Esophagus muscularis mucosa (tissue), 4 donors: ENCODE results near the gene CENPB. TPM values are rescaled to one million over a fixed set of nuclear protein-coding genes. Genes with fewer than 3 reads are reported as not detected.
A peak's percentile ranks its signal among the peaks of the same experiment; 100 is the strongest.

ENCODE experiments used
- DNase-seq: peaks from one replicate; pipeline ENCODE4 v3.0.0-alpha.2; 2017; ENCODE audit errors: extremely low spot score
- H3K27ac ChIP-seq, 4 donors: fragments of 200-600 bp; sonication (generic); replicated peaks in 1 of 4; 1 replicate in 3 of 4; 2 replicates in 1 of 4; pipeline ENCODE4 v1.5.1; 2016 to 2019; ENCODE audit warnings: mild to moderate bottlenecking in 1 of 4
- H3K27me3 ChIP-seq, 4 donors: fragments of 200-600 bp; sonication (generic); one replicate each; pipeline versions ENCODE4 v1.5.1 to v1.6.0; 2016 to 2019
- H3K36me3 ChIP-seq, 4 donors: fragments of 200-600 bp; sonication (generic); one replicate each; pipeline ENCODE4 v1.5.1; 2016 to 2019
- H3K4me1 ChIP-seq, 4 donors: fragments of 200-600 bp; sonication (generic); one replicate each; pipeline ENCODE4 v1.5.1; 2016 to 2019
- H3K4me3 ChIP-seq, 4 donors: fragments of 200-600 bp; sonication (generic); 1 replicate in 2 of 4; 2 replicates in 2 of 4; pipeline ENCODE4 v1.5.1; 2016 to 2019; ENCODE audit warnings: mild to moderate bottlenecking in 4 of 4, moderate library complexity in 1 of 4
- H3K9me3 ChIP-seq, 4 donors: fragments of 200-600 bp; sonication (generic); 1 replicate in 3 of 4; 2 replicates in 1 of 4; pipeline ENCODE4 v1.5.1; 2016 to 2019
- EP300 ChIP-seq: sonication (generic); formaldehyde crosslinking; IDR thresholded peaks from one replicate; pipeline ENCODE4 v1.6.1; 2017; ENCODE audit warnings: antibody characterized with exemption
- POLR2A ChIP-seq: fragments of 450-650 bp; IDR thresholded peaks from one replicate; pipeline ENCODE4 v1.6.1; 2017; ENCODE audit warnings: antibody characterized with exemption, moderate library complexity, mild to moderate bottlenecking, low read depth
- POLR2AphosphoS5 ChIP-seq, 2 donors: sonication (generic); formaldehyde crosslinking; IDR thresholded peaks; one replicate each; pipeline ENCODE4 v1.6.1; 2017; ENCODE audit warnings: antibody characterized with exemption in 2 of 2
- WGBS: methylation state at CpG from one replicate; pipeline ENCODE4 v1.1.5; 2018; 5-methylcytosine and 5-hydroxymethylcytosine counted together
- intact Hi-C: fragments of 100-400 bp; cut with DNase I; formaldehyde crosslinking; loops from one replicate; pipeline ENCODE4 v1.15.1; 2023
- total RNA-seq, 4 donors: library from RNA; depleted of rRNA; stranded (reverse); fragments of >200 nt; gene quantifications; one replicate each; pipeline versions ENCODE4 v1.1.0 to v1.2.1, GENCODE V29; 2016
- TF ChIP-seq, protein P1 (sequence below), 3 experiments: fragments of 200-600 bp in 2 of 3; fragments of 450-650 bp in 1 of 3; sonication (generic) in 2 of 3; IDR thresholded peaks; one replicate each; pipeline ENCODE4 v1.5.1; 2017 to 2019; ENCODE audit warnings: antibody characterized with exemption in 3 of 3, mild to moderate bottlenecking in 2 of 3, moderate library complexity in 1 of 3

Gene CENPB
- total RNA-seq, 4 donors from 2014 or later: 131 to 225 (median 199) TPM

DNA sequence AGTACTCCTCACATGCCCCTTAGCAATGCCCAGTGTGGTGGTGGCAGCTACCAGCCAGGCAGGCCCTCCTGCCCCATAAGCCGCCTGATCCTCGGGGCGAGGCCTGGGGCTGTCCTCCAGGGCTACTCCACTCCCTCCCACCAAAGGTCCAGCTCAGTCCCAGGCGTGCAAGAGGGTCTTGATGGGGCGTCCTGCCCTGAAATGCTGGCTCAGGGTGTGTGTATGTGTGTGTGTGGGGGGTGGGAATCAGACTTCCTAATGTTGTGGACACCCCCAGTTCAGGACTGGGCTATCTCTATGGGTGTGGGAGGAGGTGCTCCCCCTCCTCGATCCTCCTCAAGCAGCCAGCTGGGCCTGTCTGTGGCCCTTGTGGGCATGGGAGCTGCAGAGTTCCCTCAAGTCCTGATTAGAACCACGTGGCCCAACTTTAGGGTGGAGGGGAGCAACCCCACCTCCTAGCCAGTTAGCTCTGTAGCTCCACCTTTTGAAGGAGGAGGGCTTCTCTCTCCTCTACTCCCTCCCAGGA, 46.6 kb downstream of the CENPB start:
- peaks cover 0 to 6% (median 0%) of the 10 kb centered on the region in 4 donors for H3K27me3 ChIP-seq
- H3K9me3 ChIP-seq: no peaks in the 10 kb centered on the region
- H3K27ac ChIP-seq: peak overlapping the region in 3 of 4 donors; percentile 61 to 73 (median 63)
- H3K36me3 ChIP-seq: peaks cover 0 to 64% (median 2%) of the 10 kb centered on the region in 4 donors
- intact Hi-C loops: no loop called here
- H3K4me1 ChIP-seq: peaks cover 29 to 51% (median 41%) of the 10 kb centered on the region in 4 donors
- H3K4me3 ChIP-seq: no peak overlapping the region
- 59% methylated on average over 4 of the region's 7 CpGs for WGBS
- TF ChIP-seq, protein P1, sequence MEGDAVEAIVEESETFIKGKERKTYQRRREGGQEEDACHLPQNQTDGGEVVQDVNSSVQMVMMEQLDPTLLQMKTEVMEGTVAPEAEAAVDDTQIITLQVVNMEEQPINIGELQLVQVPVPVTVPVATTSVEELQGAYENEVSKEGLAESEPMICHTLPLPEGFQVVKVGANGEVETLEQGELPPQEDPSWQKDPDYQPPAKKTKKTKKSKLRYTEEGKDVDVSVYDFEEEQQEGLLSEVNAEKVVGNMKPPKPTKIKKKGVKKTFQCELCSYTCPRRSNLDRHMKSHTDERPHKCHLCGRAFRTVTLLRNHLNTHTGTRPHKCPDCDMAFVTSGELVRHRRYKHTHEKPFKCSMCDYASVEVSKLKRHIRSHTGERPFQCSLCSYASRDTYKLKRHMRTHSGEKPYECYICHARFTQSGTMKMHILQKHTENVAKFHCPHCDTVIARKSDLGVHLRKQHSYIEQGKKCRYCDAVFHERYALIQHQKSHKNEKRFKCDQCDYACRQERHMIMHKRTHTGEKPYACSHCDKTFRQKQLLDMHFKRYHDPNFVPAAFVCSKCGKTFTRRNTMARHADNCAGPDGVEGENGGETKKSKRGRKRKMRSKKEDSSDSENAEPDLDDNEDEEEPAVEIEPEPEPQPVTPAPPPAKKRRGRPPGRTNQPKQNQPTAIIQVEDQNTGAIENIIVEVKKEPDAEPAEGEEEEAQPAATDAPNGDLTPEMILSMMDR (IDR thresholded peaks at IDR 0.05): no peak
- no peak for TF ChIP-seq POLR2A
- TF ChIP-seq EP300: no peak
- TF ChIP-seq POLR2AphosphoS5 (IDR thresholded peaks at IDR 0.05): no peak
- DNase-seq: no peak

DNA sequence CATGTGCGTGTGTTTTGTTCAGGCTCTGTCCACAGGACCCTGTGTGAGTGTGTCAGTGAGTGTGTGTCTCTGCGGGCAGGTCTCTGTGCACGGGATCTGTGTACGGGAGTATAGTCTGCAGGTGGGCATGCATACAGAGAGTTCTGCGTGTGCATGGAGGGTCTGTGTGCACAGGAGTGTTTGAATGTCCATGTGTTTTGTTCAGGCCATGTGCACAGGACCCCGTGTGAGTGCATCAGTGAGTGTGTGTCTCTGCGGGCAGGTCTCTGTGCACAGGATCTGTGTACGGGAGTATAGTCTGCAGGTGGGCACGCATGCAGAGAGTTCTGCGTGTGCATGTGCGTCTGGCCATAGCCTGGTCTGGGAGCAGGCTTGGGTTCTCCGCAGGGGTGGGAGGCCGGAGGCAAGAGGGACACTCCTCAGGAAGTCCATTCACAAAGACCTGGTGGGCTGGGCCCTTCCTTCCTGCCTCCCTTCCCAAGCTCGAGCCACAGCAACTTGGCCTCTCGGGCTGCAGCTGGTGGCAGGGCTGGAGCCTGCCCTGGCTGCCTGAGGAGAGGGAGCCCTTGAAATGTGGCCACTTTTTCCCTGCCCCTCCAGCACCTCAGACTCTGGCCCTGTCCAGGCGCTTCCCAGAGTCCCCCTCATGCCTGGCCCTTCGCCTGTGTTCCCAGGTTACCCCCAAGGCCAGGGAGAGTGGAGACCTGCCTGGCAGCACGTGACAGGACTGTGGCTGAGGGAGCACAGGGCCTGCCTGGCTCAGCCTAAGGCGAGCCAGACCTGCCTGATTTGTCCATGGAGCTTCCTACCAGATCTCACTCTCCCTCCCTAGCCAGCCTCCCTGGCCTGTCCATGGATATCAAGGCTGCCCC, 47.2 kb downstream of the CENPB start:
- no peak overlapping the region for H3K4me3 ChIP-seq
- intact Hi-C loops: no loop called here
- H3K36me3 ChIP-seq: peaks cover 0 to 57% (median 2%) of the 10 kb centered on the region in 4 donors
- H3K27me3 ChIP-seq: no peaks in the 10 kb centered on the region
- 67% methylated on average over 16 of the region's 19 CpGs for WGBS
- no peak for DNase-seq
- H3K4me1 ChIP-seq: peaks cover 26 to 51% (median 37%) of the 10 kb centered on the region in 4 donors
- peak overlapping the region in 3 of 4 donors; percentile 61 to 73 (median 63) for H3K27ac ChIP-seq
- peak; percentile 48 to 55 for TF ChIP-seq POLR2AphosphoS5 (IDR thresholded peaks at IDR 0.05)
- no peak for TF ChIP-seq POLR2A
- TF ChIP-seq, protein P1 (IDR thresholded peaks at IDR 0.05): no peak
- TF ChIP-seq EP300: no peak
- H3K9me3 ChIP-seq: no peaks in the 10 kb centered on the region

DNA sequence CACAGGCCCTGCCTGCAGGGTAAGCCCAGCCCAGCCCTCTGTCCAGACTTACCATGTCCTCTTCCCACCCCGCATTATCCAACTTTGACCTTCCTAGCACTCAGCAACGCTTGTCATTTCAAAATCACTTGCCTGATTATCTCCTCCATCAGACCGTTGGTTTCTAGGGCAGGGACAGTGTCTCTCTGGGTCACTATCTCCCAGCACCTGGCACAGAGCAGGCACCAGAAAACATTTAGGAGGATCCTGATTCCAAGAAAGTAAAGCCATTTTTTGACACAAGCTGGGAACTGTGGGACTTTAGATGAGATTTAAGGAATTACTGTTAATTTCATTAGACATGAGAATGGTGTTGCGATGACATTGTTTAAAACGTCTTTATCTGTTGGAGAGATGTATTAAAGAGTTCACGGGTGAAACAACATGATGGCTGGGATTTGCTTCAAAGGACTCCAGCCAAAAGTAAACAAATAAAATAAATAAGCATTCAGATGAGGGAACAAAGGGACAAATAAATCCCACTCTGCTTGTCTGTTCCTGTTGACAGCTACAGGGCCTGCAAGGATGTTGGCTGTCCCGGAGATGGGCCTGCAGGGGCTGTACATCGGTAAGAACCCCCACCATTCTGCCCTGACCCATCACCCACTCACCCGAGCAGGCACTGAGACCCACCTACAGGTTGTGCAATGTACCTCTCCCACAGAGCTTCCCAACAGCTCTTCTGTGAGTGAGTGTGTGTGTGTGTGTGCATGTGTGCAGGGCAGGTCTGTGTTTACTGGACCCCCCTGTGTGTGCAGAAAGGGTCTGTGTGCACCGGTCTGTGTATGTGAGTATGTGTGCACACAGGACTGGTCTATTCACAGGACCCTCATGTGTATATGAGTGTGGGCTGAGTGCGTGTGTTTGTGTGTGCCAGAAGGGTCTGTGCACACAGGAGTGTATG, 48.2 kb downstream of the CENPB start:
- H3K27me3 ChIP-seq: peaks cover 0 to 7% (median 0%) of the 10 kb centered on the region in 4 donors
- no peak for DNase-seq
- H3K36me3 ChIP-seq: peaks cover 0 to 48% (median 0%) of the 10 kb centered on the region in 4 donors
- H3K4me1 ChIP-seq: peaks cover 33 to 57% (median 43%) of the 10 kb centered on the region in 4 donors
- WGBS: 73% methylated on average over 10 of the region's 11 CpGs
- TF ChIP-seq POLR2AphosphoS5 (IDR thresholded peaks at IDR 0.05): no peak
- TF ChIP-seq EP300: no peak
- no peak for TF ChIP-seq POLR2A
- TF ChIP-seq, protein P1 (IDR thresholded peaks at IDR 0.05): no peak
- no peaks in the 10 kb centered on the region for H3K9me3 ChIP-seq
- intact Hi-C loops: no loop called here
- no peak overlapping the region for H3K27ac ChIP-seq
- no peak overlapping the region for H3K4me3 ChIP-seq

DNA sequence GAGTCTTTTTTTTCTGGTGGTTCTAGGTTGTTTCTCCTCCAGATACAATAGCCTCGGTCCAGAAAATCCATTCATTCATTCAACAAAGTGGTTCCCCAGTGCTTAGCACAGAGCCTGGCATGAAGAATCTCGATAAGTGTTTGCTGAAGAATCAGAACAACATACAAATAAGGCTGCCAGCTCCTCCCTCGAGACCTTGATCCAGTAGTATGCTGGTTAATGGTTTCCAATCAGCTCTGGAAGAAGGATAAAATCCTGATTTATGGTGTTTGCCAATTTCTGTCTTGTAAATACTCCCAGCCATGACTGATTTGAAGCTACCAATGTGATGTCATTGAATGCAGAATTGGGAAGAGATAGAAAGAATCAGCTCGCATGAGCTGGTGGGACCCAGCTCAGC, 50.8 kb downstream of the CENPB start:
- 92% methylated on average over 4 of the region's 4 CpGs for WGBS
- no peak overlapping the region for H3K4me3 ChIP-seq
- intact Hi-C loops: no loop called here
- DNase-seq: no peak
- peaks cover 38 to 63% (median 51%) of the 10 kb centered on the region in 4 donors for H3K4me1 ChIP-seq
- TF ChIP-seq POLR2A (no peak), POLR2AphosphoS5 (IDR thresholded peaks at IDR 0.05) (no peak), EP300 (no peak)
- TF ChIP-seq, protein P1 (IDR thresholded peaks at IDR 0.05): no peak
- H3K27me3 ChIP-seq: peaks cover 0 to 32% (median 3%) of the 10 kb centered on the region in 4 donors
- H3K36me3 ChIP-seq: peaks cover 0 to 30% (median 0%) of the 10 kb centered on the region in 4 donors
- H3K9me3 ChIP-seq: no peaks in the 10 kb centered on the region
- H3K27ac ChIP-seq: no peak overlapping the region
